ENCODE data around the gene ISL1.

The ISL1 gene

GRCh38 chr5:51378448-51379330 is 4.6 kb upstream of the ISL1 start:
- no peak for TF ChIP-seq TEAD4 (IDR thresholded peaks at IDR 0.05)

DNA sequence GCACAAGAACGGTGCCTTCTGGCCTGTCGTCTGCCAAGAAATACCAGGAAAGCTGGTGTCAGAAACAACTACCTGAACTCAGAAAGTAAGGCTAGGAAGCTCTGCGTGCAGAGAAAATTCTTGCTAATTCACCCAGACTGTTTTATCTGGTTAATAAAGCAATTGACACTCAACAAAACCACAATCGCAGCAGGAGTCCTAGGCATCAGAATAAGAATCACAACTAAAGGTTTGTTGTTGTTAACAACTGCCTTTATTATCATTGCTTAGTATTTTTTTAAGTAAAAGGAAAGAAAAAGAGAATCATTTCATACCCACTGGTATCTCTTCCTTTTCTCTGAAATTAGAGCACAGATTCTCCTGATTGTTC is 3.9 kb upstream of the ISL1 start:
- TF ChIP-seq TCF12 (IDR thresholded peaks at IDR 0.05; ENCODE audit: low read depth), result no peak
- no peak for TF ChIP-seq CREB1 (IDR thresholded peaks at IDR 0.05; ENCODE audit: low read depth)
- no peak for TF ChIP-seq YY1 (IDR thresholded peaks at IDR 0.05; ENCODE audit: low read depth)
- TF ChIP-seq, protein P1, sequence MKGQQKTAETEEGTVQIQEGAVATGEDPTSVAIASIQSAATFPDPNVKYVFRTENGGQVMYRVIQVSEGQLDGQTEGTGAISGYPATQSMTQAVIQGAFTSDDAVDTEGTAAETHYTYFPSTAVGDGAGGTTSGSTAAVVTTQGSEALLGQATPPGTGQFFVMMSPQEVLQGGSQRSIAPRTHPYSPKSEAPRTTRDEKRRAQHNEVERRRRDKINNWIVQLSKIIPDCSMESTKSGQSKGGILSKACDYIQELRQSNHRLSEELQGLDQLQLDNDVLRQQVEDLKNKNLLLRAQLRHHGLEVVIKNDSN (IDR thresholded peaks at IDR 0.05), result no peak
- no peak for TF ChIP-seq TEAD4 (IDR thresholded peaks at IDR 0.05)
- no peak for TF ChIP-seq REST (IDR thresholded peaks at IDR 0.05; ENCODE audit: low read depth)
- no peak for TF ChIP-seq EP300 (IDR thresholded peaks at IDR 0.05; ENCODE audit: borderline replicate concordance)
- no peak for TF ChIP-seq NFIC (IDR thresholded peaks at IDR 0.05)
- TF ChIP-seq CEBPB (IDR thresholded peaks at IDR 0.05), result no peak
- no peak for TF ChIP-seq ZBTB7A (IDR thresholded peaks at IDR 0.05; ENCODE audit: low read depth)
- TF ChIP-seq, protein P2, sequence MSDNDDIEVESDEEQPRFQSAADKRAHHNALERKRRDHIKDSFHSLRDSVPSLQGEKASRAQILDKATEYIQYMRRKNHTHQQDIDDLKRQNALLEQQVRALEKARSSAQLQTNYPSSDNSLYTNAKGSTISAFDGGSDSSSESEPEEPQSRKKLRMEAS (IDR thresholded peaks at IDR 0.05), result no peak
- no peak for TF ChIP-seq RAD21 (IDR thresholded peaks at IDR 0.05; ENCODE audit: low read depth)

DNA sequence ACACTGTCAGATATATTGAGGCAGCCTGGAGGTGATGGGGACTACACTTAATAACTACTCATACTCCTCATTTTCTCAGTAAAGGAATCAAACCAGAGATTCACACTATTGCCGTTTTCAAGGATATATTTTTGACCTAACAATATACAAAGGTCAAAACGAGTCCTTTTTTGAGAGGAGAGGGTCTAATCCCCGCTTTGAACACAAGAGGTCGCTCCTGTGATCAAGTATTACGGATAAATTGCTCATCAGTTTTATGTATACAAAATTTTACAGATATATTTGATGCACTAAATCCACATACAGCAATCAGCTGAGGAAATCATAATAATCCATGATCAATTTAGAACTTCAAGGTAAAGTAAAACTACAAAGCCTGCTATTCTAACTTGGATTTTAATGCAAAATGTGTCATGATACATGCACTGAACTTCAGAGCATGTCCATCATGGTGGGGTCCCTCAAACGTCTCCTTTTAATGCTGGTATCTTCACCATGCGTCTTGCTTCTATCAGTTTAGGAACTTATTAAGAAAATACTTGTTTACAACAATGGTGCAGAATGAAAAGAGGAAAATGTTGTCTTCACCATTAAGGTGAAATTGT is 2.5 kb upstream of the ISL1 start:
- TF ChIP-seq, protein P2 (IDR thresholded peaks at IDR 0.05), result no peak
- peak; percentile 62 for TF ChIP-seq RAD21 (IDR thresholded peaks at IDR 0.05; ENCODE audit: low read depth)
- no peak for TF ChIP-seq TEAD4 (IDR thresholded peaks at IDR 0.05)
- TF ChIP-seq ZBTB7A (IDR thresholded peaks at IDR 0.05; ENCODE audit: low read depth), result no peak
- TF ChIP-seq REST (IDR thresholded peaks at IDR 0.05; ENCODE audit: low read depth), result no peak
- no peak for TF ChIP-seq NFIC (IDR thresholded peaks at IDR 0.05)

DNA sequence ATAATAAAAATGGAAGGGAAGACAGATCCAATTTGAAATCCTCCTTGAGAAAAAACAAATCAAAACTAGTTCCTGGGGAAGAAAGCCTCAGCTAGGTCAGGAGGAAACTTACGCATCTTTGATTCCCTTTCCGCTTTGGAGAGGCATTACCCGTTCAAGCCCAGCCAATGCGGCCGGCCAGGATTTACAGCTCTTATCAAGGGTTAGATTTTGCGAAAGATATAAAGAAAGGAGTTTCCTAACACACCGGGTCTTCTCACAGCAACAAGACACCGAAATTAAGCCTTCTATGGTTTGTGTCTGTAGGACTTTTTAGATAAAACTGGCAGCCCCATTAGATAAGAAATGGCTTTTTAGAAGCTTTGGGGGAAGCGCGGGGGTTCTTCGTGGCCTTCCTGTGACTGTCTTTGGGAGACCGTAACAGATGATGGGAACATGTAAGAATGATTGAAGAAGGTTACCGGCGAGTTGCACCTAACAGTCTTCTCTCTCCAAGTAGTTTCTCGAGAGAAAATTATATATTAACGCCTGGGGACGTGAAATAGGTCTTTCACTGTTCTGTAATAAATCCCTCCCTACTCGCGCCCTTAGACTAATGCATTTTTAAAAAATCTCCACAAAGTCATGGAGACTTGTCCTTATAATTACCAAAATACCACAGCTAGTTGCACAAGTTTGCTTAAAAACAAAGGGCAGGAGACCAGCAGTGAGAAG is 1.3 kb upstream of the ISL1 start:
- TF ChIP-seq CEBPB (IDR thresholded peaks at IDR 0.05) (no peak), TCF12 (IDR thresholded peaks at IDR 0.05; ENCODE audit: low read depth) (no peak), ZBTB7A (IDR thresholded peaks at IDR 0.05; ENCODE audit: low read depth) (no peak), CREB1 (IDR thresholded peaks at IDR 0.05; ENCODE audit: low read depth) (no peak), TAF1 (IDR thresholded peaks at IDR 0.05; ENCODE audit: low read depth) (no peak), EP300 (IDR thresholded peaks at IDR 0.05; ENCODE audit: borderline replicate concordance) (no peak), TEAD4 (IDR thresholded peaks at IDR 0.05) (no peak), RAD21 (IDR thresholded peaks at IDR 0.05; ENCODE audit: low read depth) (no peak), YY1 (IDR thresholded peaks at IDR 0.05; ENCODE audit: low read depth) (no peak)
- TF ChIP-seq, protein P1 (IDR thresholded peaks at IDR 0.05), result no peak

- peak; percentile 75 for TF ChIP-seq ZBTB7A (IDR thresholded peaks at IDR 0.05; ENCODE audit: low read depth)
- TF ChIP-seq, protein P2 (IDR thresholded peaks at IDR 0.05), result no peak
These were observed 622 bp upstream of the ISL1 start for GRCh38 chr5:51382521-51383130.
